Measurements from ENCODE around the gene FAM186B. TPM values are rescaled to one million over a fixed set of nuclear protein-coding genes. Genes with fewer than 3 reads are reported as not detected.

FAM186B gene
- total RNA-seq, 1 experiment from 2014 or later: 0.39 TPM

DNA sequence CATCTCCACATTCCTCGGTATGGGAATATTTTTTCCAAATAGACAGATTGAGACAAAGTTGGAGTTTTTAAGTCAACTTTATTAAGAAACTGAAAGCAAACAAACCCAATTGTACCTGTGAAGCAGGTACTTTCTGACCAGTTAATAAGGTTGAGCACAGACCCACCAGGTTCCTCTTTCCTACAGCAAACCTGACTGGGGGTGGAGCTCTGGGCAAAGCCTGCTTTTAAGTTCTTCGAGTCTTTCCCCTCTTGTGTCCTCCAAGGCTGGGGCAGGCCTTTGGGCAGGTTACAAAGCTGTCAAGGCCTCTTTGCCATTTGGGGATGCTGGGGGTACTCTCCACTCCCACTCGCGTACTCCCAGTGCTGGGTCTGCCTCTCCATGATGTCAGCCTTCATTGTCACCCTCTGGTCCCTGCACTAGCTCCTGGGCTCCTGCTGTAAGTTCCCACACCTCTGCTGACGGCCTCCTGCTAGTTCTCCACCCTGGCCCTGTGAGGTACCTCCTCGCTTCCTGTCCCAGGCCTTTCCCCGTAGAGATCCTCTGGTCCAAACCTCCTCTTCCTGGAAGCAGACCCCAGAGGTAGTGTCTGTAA, 63.4 kb downstream of the FAM186B start:
- Mint-ChIP-seq H3K4me1 (peaks cover 38% of the 10 kb centered on the region), H3K27ac (no peak overlapping the region), H3K36me3 (no peaks in the 10 kb centered on the region), H3K4me3 (no peak overlapping the region), H3K9me3 (no peaks in the 10 kb centered on the region), H3K27me3 (ENCODE audit: low read depth) (peaks cover 95% of the 10 kb centered on the region)
- no peak for DNase-seq (ENCODE audit: low spot score)
- ChIA-PET CTCF (interaction anchor here (0.8 to 4.9 kb wide), 3 partner anchors 11 to 195 kb away, joined by 3 to 34 read pairs (median 11); partner anchors contain the start of gene DNAJC22), POLR2A (no interaction called here)
- TF ChIP-seq, protein P1, sequence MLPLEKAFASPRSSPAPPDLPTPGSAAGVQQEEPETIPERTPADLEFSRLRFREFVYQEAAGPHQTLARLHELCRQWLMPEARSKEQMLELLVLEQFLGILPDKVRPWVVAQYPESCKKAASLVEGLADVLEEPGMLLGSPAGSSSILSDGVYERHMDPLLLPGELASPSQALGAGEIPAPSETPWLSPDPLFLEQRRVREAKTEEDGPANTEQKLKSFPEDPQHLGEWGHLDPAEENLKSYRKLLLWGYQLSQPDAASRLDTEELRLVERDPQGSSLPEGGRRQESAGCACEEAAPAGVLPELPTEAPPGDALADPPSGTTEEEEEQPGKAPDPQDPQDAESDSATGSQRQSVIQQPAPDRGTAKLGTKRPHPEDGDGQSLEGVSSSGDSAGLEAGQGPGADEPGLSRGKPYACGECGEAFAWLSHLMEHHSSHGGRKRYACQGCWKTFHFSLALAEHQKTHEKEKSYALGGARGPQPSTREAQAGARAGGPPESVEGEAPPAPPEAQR (CRISPR knock-in tag; IDR thresholded peaks at IDR 0.05): no peak
- TF ChIP-seq, protein P2, sequence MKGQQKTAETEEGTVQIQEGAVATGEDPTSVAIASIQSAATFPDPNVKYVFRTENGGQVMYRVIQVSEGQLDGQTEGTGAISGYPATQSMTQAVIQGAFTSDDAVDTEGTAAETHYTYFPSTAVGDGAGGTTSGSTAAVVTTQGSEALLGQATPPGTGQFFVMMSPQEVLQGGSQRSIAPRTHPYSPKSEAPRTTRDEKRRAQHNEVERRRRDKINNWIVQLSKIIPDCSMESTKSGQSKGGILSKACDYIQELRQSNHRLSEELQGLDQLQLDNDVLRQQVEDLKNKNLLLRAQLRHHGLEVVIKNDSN (CRISPR knock-in tag; IDR thresholded peaks at IDR 0.05): no peak
- TF ChIP-seq, protein P3, sequence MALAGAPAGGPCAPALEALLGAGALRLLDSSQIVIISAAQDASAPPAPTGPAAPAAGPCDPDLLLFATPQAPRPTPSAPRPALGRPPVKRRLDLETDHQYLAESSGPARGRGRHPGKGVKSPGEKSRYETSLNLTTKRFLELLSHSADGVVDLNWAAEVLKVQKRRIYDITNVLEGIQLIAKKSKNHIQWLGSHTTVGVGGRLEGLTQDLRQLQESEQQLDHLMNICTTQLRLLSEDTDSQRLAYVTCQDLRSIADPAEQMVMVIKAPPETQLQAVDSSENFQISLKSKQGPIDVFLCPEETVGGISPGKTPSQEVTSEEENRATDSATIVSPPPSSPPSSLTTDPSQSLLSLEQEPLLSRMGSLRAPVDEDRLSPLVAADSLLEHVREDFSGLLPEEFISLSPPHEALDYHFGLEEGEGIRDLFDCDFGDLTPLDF (CRISPR knock-in tag; IDR thresholded peaks at IDR 0.05): no peak
- TF ChIP-seq ZNF232 (CRISPR knock-in tag; IDR thresholded peaks at IDR 0.05): no peak
- TF ChIP-seq, protein P4, sequence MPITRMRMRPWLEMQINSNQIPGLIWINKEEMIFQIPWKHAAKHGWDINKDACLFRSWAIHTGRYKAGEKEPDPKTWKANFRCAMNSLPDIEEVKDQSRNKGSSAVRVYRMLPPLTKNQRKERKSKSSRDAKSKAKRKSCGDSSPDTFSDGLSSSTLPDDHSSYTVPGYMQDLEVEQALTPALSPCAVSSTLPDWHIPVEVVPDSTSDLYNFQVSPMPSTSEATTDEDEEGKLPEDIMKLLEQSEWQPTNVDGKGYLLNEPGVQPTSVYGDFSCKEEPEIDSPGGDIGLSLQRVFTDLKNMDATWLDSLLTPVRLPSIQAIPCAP (CRISPR knock-in tag; IDR thresholded peaks at IDR 0.05): no peak
- TF ChIP-seq, protein P5, sequence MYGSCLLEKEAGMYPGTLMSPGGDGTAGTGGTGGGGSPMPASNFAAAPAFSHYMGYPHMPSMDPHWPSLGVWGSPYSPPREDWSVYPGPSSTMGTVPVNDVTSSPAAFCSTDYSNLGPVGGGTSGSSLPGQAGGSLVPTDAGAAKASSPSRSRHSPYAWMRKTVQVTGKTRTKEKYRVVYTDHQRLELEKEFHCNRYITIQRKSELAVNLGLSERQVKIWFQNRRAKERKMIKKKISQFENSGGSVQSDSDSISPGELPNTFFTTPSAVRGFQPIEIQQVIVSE (CRISPR knock-in tag; IDR thresholded peaks at IDR 0.05; ENCODE audit: borderline replicate concordance): no peak
- no peak for TF ChIP-seq SMAD3 (CRISPR knock-in tag; IDR thresholded peaks at IDR 0.05; ENCODE audit: borderline replicate concordance)
- no peak for ATAC-seq

DNA sequence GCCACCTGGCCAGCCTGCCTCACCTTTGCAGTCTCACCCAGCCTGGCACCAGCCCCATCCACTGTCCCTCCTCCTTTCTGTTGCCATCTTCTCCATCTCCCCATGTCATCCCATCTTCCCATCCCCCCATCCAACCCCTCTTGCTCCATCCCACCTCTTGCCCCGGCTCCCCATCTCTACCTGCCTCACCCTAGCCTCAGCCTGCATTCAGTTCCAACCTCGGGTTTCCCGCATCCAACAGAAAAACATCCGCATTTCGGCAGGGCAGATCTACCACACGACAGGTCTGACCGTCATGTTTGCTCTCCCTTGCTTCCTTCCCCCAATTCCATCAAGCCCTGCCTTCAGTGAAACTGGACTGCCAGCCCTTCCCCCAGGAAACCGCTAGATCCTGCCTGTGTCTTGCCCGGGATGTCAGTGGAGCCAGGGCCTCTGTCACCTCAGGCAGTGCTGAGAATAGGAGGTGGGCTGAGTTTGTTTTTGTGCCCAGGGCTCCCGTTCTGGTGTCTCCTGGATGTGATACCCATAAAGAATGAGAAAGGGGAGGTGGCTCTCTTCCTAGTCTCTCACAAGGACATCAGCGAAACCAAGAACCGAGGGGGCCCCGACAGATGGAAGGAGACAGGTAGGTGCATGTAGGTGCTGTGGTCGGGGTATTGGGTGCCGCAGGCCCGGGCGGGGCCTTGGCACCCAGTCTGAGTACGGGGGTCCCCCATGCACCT, 64.1 kb downstream of the FAM186B start:
- no peaks in the 10 kb centered on the region for H3K36me3 Mint-ChIP-seq
- no peak for DNase-seq (ENCODE audit: low spot score)
- H3K4me1 Mint-ChIP-seq: peaks cover 40% of the 10 kb centered on the region
- no peak overlapping the region for H3K27ac Mint-ChIP-seq
- H3K4me3 Mint-ChIP-seq: no peak overlapping the region
- no peaks in the 10 kb centered on the region for H3K9me3 Mint-ChIP-seq
- ChIA-PET CTCF (interaction anchor here (0.9 to 4.7 kb wide), 4 partner anchors 12 to 244 kb away, joined by 3 to 26 read pairs (median 8); no protein-coding TSS in a partner anchor), POLR2A (no interaction called here)
- H3K27me3 Mint-ChIP-seq (ENCODE audit: low read depth): peaks cover 95% of the 10 kb centered on the region
- no peak for ATAC-seq
- TF ChIP-seq, protein P6, sequence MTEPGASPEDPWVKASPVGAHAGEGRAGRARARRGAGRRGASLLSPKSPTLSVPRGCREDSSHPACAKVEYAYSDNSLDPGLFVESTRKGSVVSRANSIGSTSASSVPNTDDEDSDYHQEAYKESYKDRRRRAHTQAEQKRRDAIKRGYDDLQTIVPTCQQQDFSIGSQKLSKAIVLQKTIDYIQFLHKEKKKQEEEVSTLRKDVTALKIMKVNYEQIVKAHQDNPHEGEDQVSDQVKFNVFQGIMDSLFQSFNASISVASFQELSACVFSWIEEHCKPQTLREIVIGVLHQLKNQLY (CRISPR knock-in tag; IDR thresholded peaks at IDR 0.05): no peak
- TF ChIP-seq, protein P5 (CRISPR knock-in tag; IDR thresholded peaks at IDR 0.05; ENCODE audit: borderline replicate concordance): no peak
- TF ChIP-seq ZBTB21 (CRISPR knock-in tag; IDR thresholded peaks at IDR 0.05; ENCODE audit: borderline replicate concordance) (no peak), NR3C1 (CRISPR knock-in tag; conservative IDR thresholded peaks at IDR 0.05; ENCODE audit: low read depth) (no peak), SOX15 (CRISPR knock-in tag; IDR thresholded peaks at IDR 0.05) (no peak), CREB1 (CRISPR knock-in tag; IDR thresholded peaks at IDR 0.05) (no peak), IRF2 (CRISPR knock-in tag; IDR thresholded peaks at IDR 0.05; ENCODE audit: borderline replicate concordance, low read depth) (no peak), OVOL2 (CRISPR knock-in tag; IDR thresholded peaks at IDR 0.05; ENCODE audit: borderline replicate concordance) (no peak)
- TF ChIP-seq, protein P4 (CRISPR knock-in tag; IDR thresholded peaks at IDR 0.05): no peak
- TF ChIP-seq, protein P7, sequence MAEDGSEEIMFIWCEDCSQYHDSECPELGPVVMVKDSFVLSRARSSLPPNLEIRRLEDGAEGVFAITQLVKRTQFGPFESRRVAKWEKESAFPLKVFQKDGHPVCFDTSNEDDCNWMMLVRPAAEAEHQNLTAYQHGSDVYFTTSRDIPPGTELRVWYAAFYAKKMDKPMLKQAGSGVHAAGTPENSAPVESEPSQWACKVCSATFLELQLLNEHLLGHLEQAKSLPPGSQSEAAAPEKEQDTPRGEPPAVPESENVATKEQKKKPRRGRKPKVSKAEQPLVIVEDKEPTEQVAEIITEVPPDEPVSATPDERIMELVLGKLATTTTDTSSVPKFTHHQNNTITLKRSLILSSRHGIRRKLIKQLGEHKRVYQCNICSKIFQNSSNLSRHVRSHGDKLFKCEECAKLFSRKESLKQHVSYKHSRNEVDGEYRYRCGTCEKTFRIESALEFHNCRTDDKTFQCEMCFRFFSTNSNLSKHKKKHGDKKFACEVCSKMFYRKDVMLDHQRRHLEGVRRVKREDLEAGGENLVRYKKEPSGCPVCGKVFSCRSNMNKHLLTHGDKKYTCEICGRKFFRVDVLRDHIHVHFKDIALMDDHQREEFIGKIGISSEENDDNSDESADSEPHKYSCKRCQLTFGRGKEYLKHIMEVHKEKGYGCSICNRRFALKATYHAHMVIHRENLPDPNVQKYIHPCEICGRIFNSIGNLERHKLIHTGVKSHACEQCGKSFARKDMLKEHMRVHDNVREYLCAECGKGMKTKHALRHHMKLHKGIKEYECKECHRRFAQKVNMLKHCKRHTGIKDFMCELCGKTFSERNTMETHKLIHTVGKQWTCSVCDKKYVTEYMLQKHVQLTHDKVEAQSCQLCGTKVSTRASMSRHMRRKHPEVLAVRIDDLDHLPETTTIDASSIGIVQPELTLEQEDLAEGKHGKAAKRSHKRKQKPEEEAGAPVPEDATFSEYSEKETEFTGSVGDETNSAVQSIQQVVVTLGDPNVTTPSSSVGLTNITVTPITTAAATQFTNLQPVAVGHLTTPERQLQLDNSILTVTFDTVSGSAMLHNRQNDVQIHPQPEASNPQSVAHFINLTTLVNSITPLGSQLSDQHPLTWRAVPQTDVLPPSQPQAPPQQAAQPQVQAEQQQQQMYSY (CRISPR knock-in tag; IDR thresholded peaks at IDR 0.05): no peak

Measured in WTC11 (cell line).